Measurements from ENCODE around the gene MTX2. TPM values are rescaled to one million over a fixed set of nuclear protein-coding genes. Genes with fewer than 3 reads are reported as not detected.
"Not testable (repeated sequence)": the region's sequence is repeated elsewhere in the genome, so short reads cannot be mapped to it uniquely, and the experiment has no call there.

Gene MTX2
- total and polyA plus RNA-seq, 2 donors (not counting 3 experiments of a cell fraction or from before 2014, with no cell fraction given) = 31.3 TPM

DNA sequence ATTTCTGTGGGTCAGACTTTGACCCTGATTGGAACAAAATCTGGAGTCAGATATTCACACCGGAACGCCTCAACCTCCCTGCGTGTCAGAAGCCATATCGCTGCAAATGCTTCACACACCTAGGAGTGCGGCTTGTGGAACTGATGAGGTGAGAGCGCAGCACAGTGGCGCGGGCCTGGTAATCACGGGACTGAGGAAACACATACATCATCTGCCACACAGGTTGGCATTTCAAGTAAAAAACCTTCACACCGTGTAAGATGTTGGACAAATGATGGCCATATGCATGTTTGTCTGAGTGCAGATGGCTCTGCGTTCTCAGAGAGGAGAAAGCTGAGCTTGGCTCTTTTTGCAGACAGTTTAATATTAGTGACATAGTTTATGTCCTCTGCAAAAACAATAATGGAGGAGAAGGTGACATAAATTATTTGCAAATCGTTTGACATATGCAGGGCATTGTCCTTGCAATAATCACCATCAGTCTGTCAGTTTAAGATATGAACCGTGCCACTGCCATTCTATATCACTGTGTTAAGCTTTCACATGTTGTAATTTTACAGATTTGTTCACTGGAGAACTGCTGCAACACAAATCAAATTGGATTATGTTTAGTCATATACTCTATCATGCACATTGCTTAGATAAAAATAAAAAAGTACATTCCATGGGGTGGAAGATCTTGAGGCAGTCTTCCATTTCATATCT, 101.4 kb downstream of the MTX2 start:
- Histone ChIP-seq H2AFZ (ENCODE audit: low read depth, low read length) (no peak overlapping the region), H3K4me3 (replicated peaks in 1 of 3; ENCODE audit: insufficient read depth in 1 of 3, low read depth in 1 of 3, low read length in 3 of 3) (no peak overlapping the region), H3K79me2 (ENCODE audit: control insufficient read depth, insufficient read depth, low read length) (no peaks in the 10 kb centered on the region), H3K27me3 (ENCODE audit: control insufficient read depth in 2 of 2, insufficient read depth in 2 of 2, low read length in 2 of 2) (no peaks in the 10 kb centered on the region), H3K9me3 (replicated peaks; ENCODE audit: control insufficient read depth, insufficient read depth, low read length) (no peaks in the 10 kb centered on the region), H3K9me1 (replicated peaks; ENCODE audit: control insufficient read depth, extremely low read depth, insufficient read depth, low read length) (no peaks in the 10 kb centered on the region), H3K4me1 (ENCODE audit: control insufficient read depth, extremely low read depth, insufficient read depth, low read length) (no peaks in the 10 kb centered on the region), H3K27ac (ENCODE audit: insufficient read depth, low read depth, low read length) (no peak overlapping the region), H3K9ac (replicated peaks; ENCODE audit: extremely low read depth, insufficient read depth, low read length) (no peak overlapping the region), H4K20me1 (replicated peaks; ENCODE audit: control insufficient read depth, extremely low read depth, insufficient read depth, low read length) (no peaks in the 10 kb centered on the region), H3K36me3 (ENCODE audit: control insufficient read depth in 2 of 2, extremely low read depth in 1 of 2, insufficient read depth in 2 of 2, low read length in 2 of 2) (no peaks in the 10 kb centered on the region), H3K4me2 (ENCODE audit: insufficient read depth, low read length) (no peak overlapping the region)
- POLR2A ChIA-PET = no interaction called here
- CTCF ChIA-PET = interaction anchor here (1.0 to 1.4 kb wide), 2 partner anchors 84 kb away, joined by 3 to 6 read pairs; no protein-coding TSS in a partner anchor
- intact Hi-C loops (cut with micrococcal nuclease) (no loop called here), dilution Hi-C loops (cut with MboI; ENCODE audit: extremely low pct_ligation_motif_present, low sequenced_read_pairs) (no loop called here)
- TF ChIP-seq MYC (IDR thresholded peaks at IDR 0.05; ENCODE audit: low read depth, low read length) (no peak), MAX (IDR thresholded peaks at IDR 0.05; ENCODE audit: insufficient read depth, insufficient read length) (no peak), CTCF (IDR thresholded peaks at IDR 0.05; ENCODE audit: extremely low read depth in 1 of 2, insufficient read depth in 1 of 2, low read depth in 1 of 2, low read length in 2 of 2) (no peak), POLR2A (IDR thresholded peaks at IDR 0.05; ENCODE audit: low read depth, low read length) (no peak), GATA2 (IDR thresholded peaks at IDR 0.05; ENCODE audit: insufficient read depth, insufficient read length, low read depth, low read length) (no peak), JUN (IDR thresholded peaks at IDR 0.05; ENCODE audit: borderline replicate concordance, insufficient read depth, insufficient read length, low read depth) (no peak), FOS (IDR thresholded peaks at IDR 0.05; ENCODE audit: borderline replicate concordance, insufficient read depth, low read length) (no peak), EZH2 (IDR thresholded peaks at IDR 0.05; ENCODE audit: borderline replicate concordance, low read depth, low read length, severe bottlenecking) (no peak), POLR2AphosphoS5 (IDR thresholded peaks at IDR 0.05; ENCODE audit: insufficient read depth, low read depth, low read length) (no peak)
- DNase-seq (ENCODE audit: low read depth, low spot score) (no peak), FAIRE-seq (no peak)
- BruUV-seq (replicated peaks) = no TSS peak

DNA sequence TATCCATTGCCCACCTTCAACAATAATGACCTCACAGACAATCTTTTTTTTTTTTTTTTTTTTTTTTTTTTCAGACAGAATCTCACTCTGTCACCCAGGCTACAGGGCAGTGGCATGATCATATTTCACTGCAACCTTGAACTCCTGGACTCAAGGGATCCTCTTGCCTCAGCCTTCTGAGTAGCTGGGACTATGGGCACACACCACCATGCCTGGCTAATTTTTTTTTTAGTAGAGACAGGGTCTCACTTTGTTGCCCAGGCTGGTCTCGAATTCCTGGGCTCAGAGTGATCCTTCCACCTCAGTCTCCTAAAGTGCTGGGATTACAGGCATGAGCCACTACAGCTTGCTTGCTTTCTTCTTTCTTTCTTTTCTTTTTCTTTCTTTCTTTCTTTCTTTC, 103.9 kb downstream of the MTX2 start:
- H3K27me3 ChIP-seq (ENCODE audit: control insufficient read depth in 2 of 2, insufficient read depth in 2 of 2, low read length in 2 of 2); FAIRE-seq; H3K4me3 ChIP-seq (replicated peaks in 1 of 3; ENCODE audit: insufficient read depth in 1 of 3, low read depth in 1 of 3, low read length in 3 of 3); H2AFZ ChIP-seq (ENCODE audit: low read depth, low read length); H3K79me2 ChIP-seq (ENCODE audit: control insufficient read depth, insufficient read depth, low read length); DNase-seq (ENCODE audit: low read depth, low spot score); BruUV-seq (replicated peaks); H3K4me2 ChIP-seq (ENCODE audit: insufficient read depth, low read length); H3K9ac ChIP-seq (replicated peaks; ENCODE audit: extremely low read depth, insufficient read depth, low read length); H3K9me3 ChIP-seq (replicated peaks; ENCODE audit: control insufficient read depth, insufficient read depth, low read length); intact Hi-C loops (cut with micrococcal nuclease); H3K9me1 ChIP-seq (replicated peaks; ENCODE audit: control insufficient read depth, extremely low read depth, insufficient read depth, low read length); H3K4me1 ChIP-seq (ENCODE audit: control insufficient read depth, extremely low read depth, insufficient read depth, low read length); H3K27ac ChIP-seq (ENCODE audit: insufficient read depth, low read depth, low read length); CTCF ChIA-PET; dilution Hi-C loops (cut with MboI; ENCODE audit: extremely low pct_ligation_motif_present, low sequenced_read_pairs); H4K20me1 ChIP-seq (replicated peaks; ENCODE audit: control insufficient read depth, extremely low read depth, insufficient read depth, low read length); H3K36me3 ChIP-seq (ENCODE audit: control insufficient read depth in 2 of 2, extremely low read depth in 1 of 2, insufficient read depth in 2 of 2, low read length in 2 of 2): not testable (repeated sequence)
- POLR2A ChIA-PET = interaction anchor here (0.7 kb wide), 1 partner anchor 15 kb away, joined by 12 read pairs; no protein-coding TSS in a partner anchor
